ENCODE data around the gene SPTLC2.

Gene SPTLC2

DNA sequence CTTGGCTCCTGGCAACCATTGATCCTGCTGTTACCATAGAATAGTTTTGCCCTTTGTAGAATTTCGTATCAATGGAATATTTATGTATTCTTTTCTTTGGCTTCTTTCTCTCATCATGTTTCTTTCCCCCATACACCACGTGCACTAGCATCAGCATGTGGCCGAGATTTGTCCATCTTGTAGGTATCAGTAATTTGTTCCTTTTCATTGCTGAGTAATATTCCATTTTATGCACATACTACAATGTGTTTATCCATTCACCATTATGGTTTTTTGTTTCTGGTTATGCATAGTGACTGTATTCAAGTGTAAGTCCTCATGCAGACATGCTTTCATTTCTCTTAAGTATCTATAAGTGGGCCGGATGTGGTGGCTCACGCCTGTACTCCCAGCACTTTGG is 113.3 kb downstream of the SPTLC2 start:
- no peak overlapping the region for H3K4me3 ChIP-seq (ENCODE audit: low read depth, low read length)
- ChIA-PET CTCF (no interaction called here), POLR2A (no interaction called here)
- no peak for TF ChIP-seq CTCF (IDR thresholded peaks at IDR 0.05; ENCODE audit: insufficient read depth, low read length, missing control alignments)
- DNase-seq (ENCODE audit: low read depth, low spot score) = no peak

DNA sequence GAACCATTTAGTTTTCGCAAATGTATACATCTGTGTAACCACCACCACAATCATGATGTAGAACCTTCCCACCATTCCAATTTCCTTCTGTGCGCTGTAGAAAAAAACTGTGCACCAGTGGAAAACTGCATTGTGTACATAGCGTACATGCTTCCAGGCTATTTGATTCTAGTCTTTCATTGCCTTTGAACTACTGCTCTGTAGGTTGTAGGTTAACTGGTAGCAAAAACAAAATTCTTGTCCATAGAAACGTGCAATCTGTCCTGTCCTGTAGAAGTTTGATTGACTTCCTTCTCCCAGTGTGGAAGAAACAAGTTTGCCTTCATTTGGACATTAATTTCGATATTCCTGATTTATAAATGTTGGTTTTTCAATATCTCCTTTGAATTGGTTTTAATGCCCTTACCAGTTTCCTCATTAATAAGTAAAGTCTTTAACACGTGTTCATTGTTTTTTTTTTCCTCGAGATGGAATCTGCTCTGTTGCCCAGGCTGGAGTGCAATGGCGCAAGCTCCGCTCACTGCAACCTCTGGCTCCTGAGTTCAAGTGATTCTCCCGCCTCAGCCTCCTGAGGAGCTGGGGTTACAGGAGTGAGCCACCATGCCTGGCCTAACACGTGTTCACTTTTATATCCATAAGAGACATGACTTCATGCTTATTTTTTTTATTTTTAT is 114.2 kb downstream of the SPTLC2 start:
- ChIA-PET CTCF (no interaction called here), POLR2A (no interaction called here)
- H3K4me3 ChIP-seq (ENCODE audit: low read depth, low read length) = no peak overlapping the region
- no peak for DNase-seq (ENCODE audit: low read depth, low spot score)
- TF ChIP-seq CTCF (IDR thresholded peaks at IDR 0.05; ENCODE audit: insufficient read depth, low read length, missing control alignments) = no peak

GRCh38 chr14:77498984-77499527 is 117.4 kb downstream of the SPTLC2 start:
- CTCF ChIA-PET = interaction anchor here (0.6 kb wide), 1 partner anchor 212 kb away, joined by 3 read pairs; no protein-coding TSS in a partner anchor
- H3K4me3 ChIP-seq (ENCODE audit: low read depth, low read length) = peak overlapping the region; percentile 54
- no peak for DNase-seq (ENCODE audit: low read depth, low spot score)
- no peak for TF ChIP-seq CTCF (IDR thresholded peaks at IDR 0.05; ENCODE audit: insufficient read depth, low read length, missing control alignments)
- POLR2A ChIA-PET = no interaction called here

DNA sequence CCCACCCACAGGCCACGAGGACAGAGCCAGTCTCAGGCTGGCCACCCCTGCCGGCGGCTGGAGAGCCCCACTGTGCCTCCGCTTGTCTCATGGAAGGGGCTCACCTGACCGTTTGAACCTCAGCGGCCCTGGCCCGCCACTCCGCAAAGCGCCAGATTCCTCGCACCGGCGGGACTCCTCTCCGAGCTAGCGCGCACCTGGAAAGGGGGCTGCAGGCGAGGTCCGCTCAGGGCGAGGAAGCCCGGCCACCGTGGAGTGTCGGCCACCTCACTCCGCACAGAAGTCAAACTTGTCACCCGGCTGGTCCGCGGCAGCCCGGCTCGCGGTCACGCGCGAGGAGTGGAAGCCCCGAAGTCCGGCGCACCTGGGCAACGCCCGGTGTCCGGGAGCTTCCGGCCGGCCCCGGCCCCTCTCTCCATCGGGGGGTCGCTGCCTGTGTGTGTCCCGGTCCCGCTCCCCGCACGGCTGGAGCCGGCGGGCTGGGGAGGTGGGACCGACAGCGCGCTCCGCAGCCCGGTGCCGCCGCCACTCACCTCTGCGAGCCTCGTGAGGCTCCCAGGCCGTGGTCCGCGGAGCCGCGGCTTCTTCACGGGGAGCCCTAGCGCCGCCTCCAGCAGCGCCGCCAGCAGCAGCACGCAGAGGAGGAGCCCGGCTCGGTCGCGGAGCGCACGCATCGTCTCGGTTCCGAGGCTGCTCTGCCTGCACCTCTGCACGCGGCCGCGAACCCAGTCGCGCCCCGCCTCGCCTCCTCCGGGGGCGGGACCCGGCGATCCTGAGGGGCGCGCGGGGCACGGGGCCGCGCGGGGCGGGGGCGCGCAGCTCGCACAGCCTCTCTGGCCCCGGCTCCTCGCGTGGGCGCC is 118.1 kb downstream of the SPTLC2 start, which contains the start of gene ISM2:
Gene ISM2 (minus strand): TSS at position 697 of the 860 bp plus-strand sequence. CDS start 23 bp downstream, at position 674.
- no peak for TF ChIP-seq CTCF (IDR thresholded peaks at IDR 0.05; ENCODE audit: insufficient read depth, low read length, missing control alignments)
- CTCF ChIA-PET = no interaction called here
- no peak for DNase-seq (ENCODE audit: low read depth, low spot score)
- H3K4me3 ChIP-seq (ENCODE audit: low read depth, low read length) = peak within 1 kb of the TSS; percentile 54
- POLR2A ChIA-PET = no interaction called here

- TF ChIP-seq CTCF (IDR thresholded peaks at IDR 0.05; ENCODE audit: insufficient read depth, low read length, missing control alignments) = no peak
- H3K4me3 ChIP-seq (ENCODE audit: low read depth, low read length) = no peak overlapping the region
- ChIA-PET CTCF (no interaction called here), POLR2A (no interaction called here)
- no peak for DNase-seq (ENCODE audit: low read depth, low spot score)
Observed at GRCh38 chr14:77495334-77495733, 121.1 kb downstream of the SPTLC2 start.

- ChIA-PET CTCF (no interaction called here), POLR2A (no interaction called here)
- no peak for TF ChIP-seq CTCF (IDR thresholded peaks at IDR 0.05; ENCODE audit: insufficient read depth, low read length, missing control alignments)
- no peak for DNase-seq (ENCODE audit: low read depth, low spot score)
- no peak overlapping the region for H3K4me3 ChIP-seq (ENCODE audit: low read depth, low read length)
Observed at GRCh38 chr14:77491056-77491455, 125.4 kb downstream of the SPTLC2 start.

Data from AG04449 (cell line).